Calu3 (cell line): ENCODE data around the gene JARID2. TPM values are rescaled to one million over a fixed set of nuclear protein-coding genes. Genes with fewer than 3 reads are reported as not detected.

Experiments
- BruUV-seq: library from RNA; stranded (reverse); fragments of 400-500 nt; replicated peaks from 2 replicates; lab custom pipeline; 2021; lab: Mats Ljungman, UMichigan
- CTCF ChIA-PET: fragments of 300-600 bp; sonication (Branson Sonifier 250); formaldehyde crosslinking; loops from one replicate; lab custom pipeline; 2022; ENCODE audit warnings: antibody characterized with exemption; lab: Charles Lee
- DNase-seq: peaks from one replicate; pipeline ENCODE4 v3.0.0; 2022
- H3K27ac Mint-ChIP-seq: one replicate; pipeline ENCODE4 v1.8.0; 2022; ENCODE audit warnings: mixed read lengths; ENCODE audit not compliant: unreplicated experiment
- H3K27me3 Mint-ChIP-seq: one replicate; pipeline ENCODE4 v1.8.0; 2022; ENCODE audit warnings: mixed read lengths; ENCODE audit not compliant: unreplicated experiment
- H3K36me3 Mint-ChIP-seq: one replicate; pipeline ENCODE4 v1.8.0; 2022; ENCODE audit warnings: mild to moderate bottlenecking, moderate library complexity, mixed read lengths; ENCODE audit not compliant: insufficient read depth, unreplicated experiment
- H3K4me1 Mint-ChIP-seq: one replicate; pipeline ENCODE4 v1.8.0; 2022; ENCODE audit warnings: mild to moderate bottlenecking, low read depth, mixed read lengths; ENCODE audit not compliant: unreplicated experiment
- H3K4me3 Mint-ChIP-seq: one replicate; pipeline ENCODE4 v1.8.0; 2022; ENCODE audit warnings: mild to moderate bottlenecking, low read depth, moderate library complexity, mixed read lengths; ENCODE audit not compliant: unreplicated experiment
- H3K9me3 Mint-ChIP-seq: one replicate; pipeline ENCODE4 v1.8.0; 2022; ENCODE audit warnings: low read depth, mixed read lengths; ENCODE audit not compliant: unreplicated experiment
- CTCF ChIP-seq: fragments of 200-600 bp; IDR thresholded peaks from one replicate; pipeline ENCODE4 v1.8.0; 2022; ENCODE audit warnings: antibody characterized with exemption; ENCODE audit not compliant: unreplicated experiment
- intact Hi-C: fragments of 100-400 bp; cut with micrococcal nuclease; formaldehyde crosslinking; loops from one replicate; pipeline ENCODE4 v1.10.0; 2022; ENCODE audit not compliant: unreplicated experiment
- total RNA-seq: library from RNA; stranded (reverse); gene quantifications from 2 replicates; pipeline ENCODE4 v1.2.3, GENCODE V29; 2022

The JARID2 gene
- total RNA-seq, 1 experiment from 2014 or later = 9.4 TPM

GRCh38 chr6:15346315-15346714, 100.4 kb downstream of the JARID2 start:
- Mint-ChIP-seq H3K4me3 (no peak overlapping the region), H3K4me1 (peaks cover 9% of the 10 kb centered on the region), H3K9me3 (no peaks in the 10 kb centered on the region), H3K36me3 (peaks cover 6% of the 10 kb centered on the region), H3K27me3 (no peaks in the 10 kb centered on the region), H3K27ac (no peak overlapping the region)
- CTCF ChIA-PET = no interaction called here
- intact Hi-C loops = no loop called here
- no TSS peak for BruUV-seq
- no peak for DNase-seq
- no peak for TF ChIP-seq CTCF

GRCh38 chr6:15348528-15348927, 102.7 kb downstream of the JARID2 start:
- no peaks in the 10 kb centered on the region for H3K27me3 Mint-ChIP-seq
- peaks cover 6% of the 10 kb centered on the region for H3K36me3 Mint-ChIP-seq
- DNase-seq = no peak
- no peak overlapping the region for H3K4me3 Mint-ChIP-seq
- H3K27ac Mint-ChIP-seq = no peak overlapping the region
- intact Hi-C loops = no loop called here
- no peaks in the 10 kb centered on the region for H3K4me1 Mint-ChIP-seq
- BruUV-seq = no TSS peak
- H3K9me3 Mint-ChIP-seq = no peaks in the 10 kb centered on the region
- no peak for TF ChIP-seq CTCF
- CTCF ChIA-PET = no interaction called here

GRCh38 chr6:15349379-15349778, 103.5 kb downstream of the JARID2 start:
- Mint-ChIP-seq H3K9me3 (no peaks in the 10 kb centered on the region), H3K27me3 (no peaks in the 10 kb centered on the region), H3K4me3 (no peak overlapping the region), H3K36me3 (peaks cover 6% of the 10 kb centered on the region), H3K4me1 (no peaks in the 10 kb centered on the region), H3K27ac (no peak overlapping the region)
- BruUV-seq = no TSS peak
- DNase-seq = no peak
- intact Hi-C loops = no loop called here
- no peak for TF ChIP-seq CTCF
- CTCF ChIA-PET = no interaction called here

- Mint-ChIP-seq H3K9me3 (no peaks in the 10 kb centered on the region), H3K27ac (no peak overlapping the region), H3K4me3 (no peak overlapping the region), H3K27me3 (no peaks in the 10 kb centered on the region), H3K4me1 (no peaks in the 10 kb centered on the region), H3K36me3 (peaks cover 6% of the 10 kb centered on the region)
- no peak for DNase-seq
- no TSS peak for BruUV-seq
- TF ChIP-seq CTCF = no peak
- CTCF ChIA-PET = no interaction called here
- intact Hi-C loops = no loop called here
Measured at GRCh38 chr6:15350386-15351083, 104.7 kb downstream of the JARID2 start.
